ENCODE data around the gene INVS.

- TF ChIP-seq CEBPB (IDR thresholded peaks at IDR 0.05), result no peak
- no peak for TF ChIP-seq ZBTB7A (IDR thresholded peaks at IDR 0.05; ENCODE audit: low read depth)
These were observed 218.7 kb downstream of the INVS start for GRCh38 chr9:100317706-100318105.

Data from Ishikawa (cell line).